NB4 (cell line): ENCODE results near the gene LDLRAD4.

ENCODE experiments used
- CTCF ChIP-seq: IDR thresholded peaks from one replicate; pipeline ENCODE4 v1.5.1; 2012; ENCODE audit warnings: low read depth, low read length
- MYC ChIP-seq: IDR thresholded peaks from 2 replicates; pipeline ENCODE4 v1.6.1; 2011; ENCODE audit warnings: low read depth, low read length
- POLR2A ChIP-seq: IDR thresholded peaks from 2 replicates; pipeline ENCODE4 v1.6.1; 2011; ENCODE audit warnings: mild to moderate bottlenecking; ENCODE audit not compliant: insufficient read length; ENCODE audit errors: extremely low read depth
- TF ChIP-seq, protein P1 (sequence below): IDR thresholded peaks from 2 replicates; pipeline ENCODE4 v1.6.1; 2011; ENCODE audit warnings: low read depth, low read length

DNA sequence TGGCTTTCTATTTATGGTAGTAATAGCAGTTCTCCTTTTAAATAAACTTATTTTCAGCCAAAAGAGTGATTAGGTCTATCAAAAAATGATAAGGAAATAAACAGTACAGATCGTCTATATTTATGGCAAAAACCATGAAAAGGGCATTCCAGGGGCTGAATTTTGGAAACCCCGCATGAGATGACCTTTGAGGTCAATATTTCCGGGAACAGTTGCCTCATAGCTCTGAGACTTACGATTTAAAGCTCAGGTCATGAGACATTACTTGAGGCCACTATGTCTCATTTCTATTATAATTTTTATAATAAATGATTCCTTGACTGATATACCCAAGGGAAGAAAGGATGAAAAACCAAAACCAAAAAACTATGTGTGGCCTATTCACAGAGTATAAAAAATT, 101.1 kb downstream of the LDLRAD4 start:
- TF ChIP-seq CTCF = no peak
- TF ChIP-seq POLR2A = no peak
- TF ChIP-seq, protein P1, sequence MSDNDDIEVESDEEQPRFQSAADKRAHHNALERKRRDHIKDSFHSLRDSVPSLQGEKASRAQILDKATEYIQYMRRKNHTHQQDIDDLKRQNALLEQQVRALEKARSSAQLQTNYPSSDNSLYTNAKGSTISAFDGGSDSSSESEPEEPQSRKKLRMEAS = no peak
- TF ChIP-seq MYC = no peak
